Caco-2 (cell line): ENCODE data around the gene CCR5. TPM values are rescaled to one million over a fixed set of nuclear protein-coding genes. Genes with fewer than 3 reads are reported as not detected.

Source experiments
- BruUV-seq: library from RNA; stranded (reverse); fragments of 400-500 nt; replicated peaks from 2 replicates; lab custom pipeline; 2021; lab: Mats Ljungman, UMichigan
- CTCF ChIA-PET: fragments of 300-600 bp; sonication (Branson Sonifier 250); formaldehyde crosslinking; loops from one replicate; lab custom pipeline; 2022; ENCODE audit warnings: antibody characterized with exemption; lab: Charles Lee
- POLR2A ChIA-PET: fragments of 300-600 bp; sonication (Branson Sonifier 250); formaldehyde crosslinking; loops from one replicate; lab custom pipeline; 2022; ENCODE audit warnings: antibody characterized with exemption; lab: Charles Lee
- DNase-seq, 2 experiments: peaks; one replicate each; pipeline versions ENCODE4 v3.0.0 to v3.0.0-alpha.2; 2020 to 2022
- H3K27me3 ChIP-seq: replicated peaks from 2 replicates; pipeline ENCODE4 v1.6.0; 2011; ENCODE audit warnings: low read length; ENCODE audit not compliant: control insufficient read depth, insufficient read depth
- H3K36me3 ChIP-seq: 2 replicates; pipeline ENCODE4 v1.5.1; 2011; ENCODE audit warnings: low read length; ENCODE audit not compliant: control insufficient read depth, insufficient read depth
- H3K4me1 ChIP-seq: fragments of 250-450 bp; sonication (Bioruptor Pico); 2 replicates; pipeline ENCODE4 v1.5.1; 2020; ENCODE audit warnings: mild to moderate bottlenecking
- H3K4me3 ChIP-seq: 2 replicates; pipeline ENCODE4 v1.5.1; 2011; ENCODE audit warnings: low read depth, mild to moderate bottlenecking, control low read depth, low read length
- H3K9me3 ChIP-seq: fragments of 250-450 bp; sonication (Bioruptor Pico); 2 replicates; pipeline ENCODE4 v1.5.1; 2020; ENCODE audit warnings: mild to moderate bottlenecking, moderate library complexity
- H3K27ac Mint-ChIP-seq: one replicate; pipeline ENCODE4 v1.8.0; 2022; ENCODE audit warnings: mixed read lengths; ENCODE audit not compliant: unreplicated experiment
- H3K27me3 Mint-ChIP-seq: one replicate; pipeline ENCODE4 v1.8.0; 2022; ENCODE audit warnings: mixed read lengths; ENCODE audit not compliant: insufficient read depth, unreplicated experiment
- H3K36me3 Mint-ChIP-seq: one replicate; pipeline ENCODE4 v1.8.0; 2022; ENCODE audit warnings: mild to moderate bottlenecking, mixed read lengths; ENCODE audit not compliant: insufficient read depth, unreplicated experiment
- H3K4me1 Mint-ChIP-seq: one replicate; pipeline ENCODE4 v1.8.0; 2022; ENCODE audit warnings: low read depth, mixed read lengths; ENCODE audit not compliant: unreplicated experiment
- H3K4me3 Mint-ChIP-seq: one replicate; pipeline ENCODE4 v1.8.0; 2022; ENCODE audit warnings: mild to moderate bottlenecking, moderate library complexity, mixed read lengths; ENCODE audit not compliant: unreplicated experiment
- H3K9me3 Mint-ChIP-seq: one replicate; pipeline ENCODE4 v1.8.0; 2022; ENCODE audit warnings: mixed read lengths; ENCODE audit not compliant: unreplicated experiment
- intact Hi-C: fragments of 100-400 bp; cut with micrococcal nuclease; formaldehyde crosslinking; loops from one replicate; pipeline ENCODE4 v1.10.0; 2022; ENCODE audit not compliant: unreplicated experiment
- total RNA-seq: library from RNA; stranded (reverse); gene quantifications from 2 replicates; pipeline ENCODE4 v1.2.3, GENCODE V29; 2022
- TF ChIP-seq, protein P1 (sequence below), 2 experiments: fragments of 200-600 bp in 1 of 2; IDR thresholded peaks; 1 replicate in 1 of 2; 2 replicates in 1 of 2; pipeline versions ENCODE4 v1.5.1 to v1.8.0; 2011 to 2022; ENCODE audit warnings: antibody characterized with exemption in 1 of 2, control low read depth in 1 of 2, inconsistent platforms in 1 of 2, low read depth in 1 of 2, low read length in 1 of 2, mild to moderate bottlenecking in 1 of 2, moderate library complexity in 1 of 2; ENCODE audit not compliant: insufficient read depth in 1 of 2, severe bottlenecking in 1 of 2, unreplicated experiment in 1 of 2

The CCR5 gene
- total RNA-seq, 1 experiment from 2014 or later: not detected

DNA sequence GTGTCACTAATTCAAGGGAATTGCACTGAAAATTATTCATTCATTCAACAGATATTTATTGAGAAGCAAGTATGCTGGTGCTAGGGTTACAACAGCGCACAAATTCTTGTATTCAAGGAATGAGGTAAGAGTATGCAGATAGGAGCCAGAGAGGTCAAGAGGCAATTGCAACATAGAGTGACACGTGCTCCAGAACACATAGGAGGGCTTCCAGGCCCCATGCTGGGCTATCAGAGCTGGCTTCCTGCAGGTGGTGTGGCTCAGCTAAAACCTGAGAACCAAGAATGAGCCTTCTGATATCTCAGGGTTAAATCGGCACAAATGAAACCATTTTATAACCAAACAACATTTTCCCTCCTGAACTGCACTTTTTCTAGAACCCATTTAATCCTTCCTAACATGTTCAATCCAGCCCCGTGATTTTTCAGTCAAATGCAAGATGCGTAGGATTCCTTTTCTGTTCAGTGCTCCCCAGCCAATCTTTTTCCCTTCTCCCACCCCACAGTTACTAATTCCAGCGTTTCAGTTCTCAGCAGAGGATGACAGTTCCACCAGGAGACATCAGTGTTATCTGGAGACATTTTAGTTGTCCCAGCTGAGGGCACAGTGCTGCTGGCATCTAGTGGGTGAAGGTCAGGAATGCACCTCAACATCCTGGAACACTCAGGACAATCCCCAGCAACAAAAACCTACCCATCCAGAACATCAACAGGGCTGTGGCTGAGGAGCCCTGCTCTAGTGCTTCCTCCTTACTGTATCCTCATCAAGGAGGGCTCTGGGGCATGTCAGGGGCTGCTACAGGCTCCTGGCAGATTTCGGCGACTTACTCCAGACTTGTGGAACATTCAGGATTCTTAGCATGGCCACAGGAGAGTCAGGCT is 23.0 kb downstream of the CCR5 start:
- no TSS peak for BruUV-seq
- POLR2A ChIA-PET: no interaction called here
- CTCF ChIA-PET: no interaction called here

DNA sequence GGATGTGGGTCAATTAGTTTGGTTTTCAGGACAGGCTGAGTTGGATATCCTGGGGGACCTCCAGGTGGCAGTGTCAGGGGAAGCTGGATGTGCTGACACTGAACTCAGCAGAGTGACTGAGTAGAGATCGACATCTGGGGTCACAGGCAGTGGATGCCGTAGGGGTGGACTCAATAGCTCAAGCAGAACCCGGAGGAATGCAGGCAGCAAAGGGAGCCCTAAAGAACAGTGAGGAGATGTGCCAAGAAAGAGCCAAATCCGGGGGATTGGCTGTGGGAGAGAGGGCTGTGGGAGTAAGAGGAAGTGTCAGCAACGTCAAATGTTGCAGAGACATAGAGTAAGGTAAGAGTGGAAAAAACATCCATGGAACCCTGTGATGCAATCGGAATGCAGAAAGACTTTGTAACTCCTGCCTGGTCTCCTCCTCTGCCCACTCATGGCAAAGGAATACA is 24.5 kb downstream of the CCR5 start:
- H3K9me3 Mint-ChIP-seq: no peaks in the 10 kb centered on the region
- no peak overlapping the region for H3K4me3 Mint-ChIP-seq
- no peaks in the 10 kb centered on the region for H3K36me3 ChIP-seq
- H3K36me3 Mint-ChIP-seq: peaks cover 5% of the 10 kb centered on the region
- no peaks in the 10 kb centered on the region for H3K9me3 ChIP-seq
- peaks cover 8% of the 10 kb centered on the region for H3K4me1 ChIP-seq
- intact Hi-C loops: no loop called here
- H3K27ac Mint-ChIP-seq: peak overlapping the region; percentile 6
- TF ChIP-seq, protein P1, sequence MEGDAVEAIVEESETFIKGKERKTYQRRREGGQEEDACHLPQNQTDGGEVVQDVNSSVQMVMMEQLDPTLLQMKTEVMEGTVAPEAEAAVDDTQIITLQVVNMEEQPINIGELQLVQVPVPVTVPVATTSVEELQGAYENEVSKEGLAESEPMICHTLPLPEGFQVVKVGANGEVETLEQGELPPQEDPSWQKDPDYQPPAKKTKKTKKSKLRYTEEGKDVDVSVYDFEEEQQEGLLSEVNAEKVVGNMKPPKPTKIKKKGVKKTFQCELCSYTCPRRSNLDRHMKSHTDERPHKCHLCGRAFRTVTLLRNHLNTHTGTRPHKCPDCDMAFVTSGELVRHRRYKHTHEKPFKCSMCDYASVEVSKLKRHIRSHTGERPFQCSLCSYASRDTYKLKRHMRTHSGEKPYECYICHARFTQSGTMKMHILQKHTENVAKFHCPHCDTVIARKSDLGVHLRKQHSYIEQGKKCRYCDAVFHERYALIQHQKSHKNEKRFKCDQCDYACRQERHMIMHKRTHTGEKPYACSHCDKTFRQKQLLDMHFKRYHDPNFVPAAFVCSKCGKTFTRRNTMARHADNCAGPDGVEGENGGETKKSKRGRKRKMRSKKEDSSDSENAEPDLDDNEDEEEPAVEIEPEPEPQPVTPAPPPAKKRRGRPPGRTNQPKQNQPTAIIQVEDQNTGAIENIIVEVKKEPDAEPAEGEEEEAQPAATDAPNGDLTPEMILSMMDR (IDR thresholded peaks at IDR 0.05; ENCODE audit: insufficient read depth in 1 of 2, low read depth in 1 of 2, low read length in 1 of 2, severe bottlenecking in 1 of 2, unreplicated experiment in 1 of 2): peak in 1 of 2 experiments; percentile 19
- no TSS peak for BruUV-seq
- H3K4me1 Mint-ChIP-seq: peaks cover 24% of the 10 kb centered on the region
- ChIA-PET CTCF (no interaction called here), POLR2A (no interaction called here)
- H3K4me3 ChIP-seq: no peak overlapping the region
- no peaks in the 10 kb centered on the region for H3K27me3 ChIP-seq
- no peak for DNase-seq
- H3K27me3 Mint-ChIP-seq: no peaks in the 10 kb centered on the region

More for the DNA sequence above, 23.0 kb downstream of the CCR5 start:
- intact Hi-C loops: no loop called here
- H3K4me3 Mint-ChIP-seq: no peak overlapping the region
- Histone ChIP-seq H3K27me3 (no peaks in the 10 kb centered on the region), H3K9me3 (no peaks in the 10 kb centered on the region), H3K36me3 (no peaks in the 10 kb centered on the region), H3K4me1 (peaks cover 8% of the 10 kb centered on the region; the same call in 1 of the 2 replicates), H3K4me3 (no peak overlapping the region)
- peaks cover 24% of the 10 kb centered on the region for H3K4me1 Mint-ChIP-seq
- DNase-seq: peak; percentile 40 to 59
- no peak overlapping the region for H3K27ac Mint-ChIP-seq
- H3K36me3 Mint-ChIP-seq: peaks cover 5% of the 10 kb centered on the region
- H3K27me3 Mint-ChIP-seq: no peaks in the 10 kb centered on the region
- no peaks in the 10 kb centered on the region for H3K9me3 Mint-ChIP-seq
- TF ChIP-seq, protein P1 (IDR thresholded peaks at IDR 0.05; ENCODE audit: insufficient read depth in 1 of 2, low read depth in 1 of 2, low read length in 1 of 2, severe bottlenecking in 1 of 2, unreplicated experiment in 1 of 2): no peak

DNA sequence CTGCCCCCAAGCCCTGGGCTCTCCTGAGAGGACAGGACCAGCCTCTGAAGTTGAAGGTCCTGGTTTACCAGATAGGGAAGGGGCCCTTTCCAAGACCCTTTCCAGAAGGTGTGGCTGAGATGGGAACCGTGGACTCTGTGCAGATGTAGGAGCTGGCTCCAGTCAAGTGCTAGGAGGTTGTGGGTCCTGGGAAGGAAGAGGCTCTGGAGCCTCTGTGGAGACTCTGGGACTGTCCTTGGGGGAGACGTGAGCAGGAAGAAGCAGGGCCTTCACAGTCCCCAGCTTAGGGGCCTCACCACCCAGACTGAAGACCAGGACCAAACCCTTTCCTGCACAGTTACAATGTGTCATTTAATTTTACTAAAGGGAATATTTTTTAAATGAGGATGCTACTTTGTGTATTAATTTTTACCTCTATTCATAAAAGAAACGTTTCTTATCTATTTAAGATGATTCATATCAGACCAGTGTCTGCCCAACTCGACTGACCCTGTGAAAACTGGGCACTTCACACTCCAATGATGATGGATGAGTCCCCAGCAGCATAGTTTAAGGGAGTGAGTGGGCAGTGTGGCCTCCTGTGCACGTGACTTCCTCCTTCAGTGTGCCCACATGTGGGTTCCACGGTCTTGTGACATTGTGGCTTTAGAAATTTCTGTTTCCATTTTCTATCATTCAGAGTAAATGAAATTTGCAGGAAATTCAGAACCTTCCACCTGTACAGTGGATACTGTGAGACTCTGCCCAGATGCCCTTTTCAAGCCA is 25.2 kb downstream of the CCR5 start:
- no peaks in the 10 kb centered on the region for H3K27me3 ChIP-seq
- H3K9me3 ChIP-seq: no peaks in the 10 kb centered on the region
- H3K4me3 ChIP-seq: no peak overlapping the region
- intact Hi-C loops: no loop called here
- H3K9me3 Mint-ChIP-seq: no peaks in the 10 kb centered on the region
- no peak for DNase-seq
- no peak overlapping the region for H3K27ac Mint-ChIP-seq
- POLR2A ChIA-PET: no interaction called here
- TF ChIP-seq, protein P1 (IDR thresholded peaks at IDR 0.05; ENCODE audit: insufficient read depth in 1 of 2, low read depth in 1 of 2, low read length in 1 of 2, severe bottlenecking in 1 of 2, unreplicated experiment in 1 of 2): no peak
- peaks cover 8% of the 10 kb centered on the region for H3K4me1 ChIP-seq
- no peaks in the 10 kb centered on the region for H3K36me3 ChIP-seq
- no TSS peak for BruUV-seq
- peaks cover 5% of the 10 kb centered on the region for H3K36me3 Mint-ChIP-seq
- peaks cover 24% of the 10 kb centered on the region for H3K4me1 Mint-ChIP-seq
- H3K27me3 Mint-ChIP-seq: no peaks in the 10 kb centered on the region
- CTCF ChIA-PET: no interaction called here
- H3K4me3 Mint-ChIP-seq: no peak overlapping the region
